H9 (cell line): ENCODE results near the gene WDR91. TPM values are rescaled to one million over a fixed set of nuclear protein-coding genes. Genes with fewer than 3 reads are reported as not detected.

Experiments used
- DNase-seq: peaks from one replicate; pipeline ENCODE4 v3.0.0-alpha.2; 2017
- H2AFZ ChIP-seq: one replicate; pipeline ENCODE4 v1.6.1; 2013; ENCODE audit warnings: mild to moderate bottlenecking, low read length, control low read depth, moderate library complexity
- H2AK5ac ChIP-seq: 2 replicates; pipeline ENCODE4 v1.6.1; 2013; ENCODE audit warnings: low read length, control low read depth, mixed read lengths; ENCODE audit not compliant: insufficient read length
- H2BK120ac ChIP-seq: one replicate; pipeline ENCODE4 v1.6.1; 2013; ENCODE audit warnings: low read depth, mild to moderate bottlenecking, low read length, control low read depth, inconsistent platforms; ENCODE audit not compliant: poor library complexity, severe bottlenecking
- H2BK12ac ChIP-seq: 2 replicates; pipeline ENCODE4 v1.6.1; 2013; ENCODE audit warnings: low read length, control low read depth, mixed read lengths, low read depth; ENCODE audit not compliant: insufficient read length
- H2BK15ac ChIP-seq: 2 replicates; pipeline ENCODE4 v1.6.1; 2013; ENCODE audit warnings: low read depth, low read length, control low read depth
- H2BK20ac ChIP-seq: one replicate; pipeline ENCODE4 v1.6.1; 2013; ENCODE audit warnings: low read depth, mild to moderate bottlenecking, low read length, control low read depth, inconsistent platforms; ENCODE audit not compliant: poor library complexity, severe bottlenecking
- H2BK5ac ChIP-seq: 2 replicates; pipeline ENCODE4 v1.6.1; 2013; ENCODE audit warnings: low read length, control low read depth, mixed read lengths; ENCODE audit not compliant: insufficient read length
- H3K14ac ChIP-seq: 2 replicates; pipeline ENCODE4 v1.6.1; 2013; ENCODE audit warnings: low read length, control low read depth; ENCODE audit not compliant: insufficient read depth
- H3K18ac ChIP-seq: 2 replicates; pipeline ENCODE4 v1.6.1; 2013; ENCODE audit warnings: low read depth, mild to moderate bottlenecking, mixed read lengths, low read length, control low read depth; ENCODE audit not compliant: insufficient read length
- H3K23ac ChIP-seq: 2 replicates; pipeline ENCODE4 v1.6.1; 2013; ENCODE audit warnings: low read length, control low read depth, mixed read lengths, low read depth; ENCODE audit not compliant: insufficient read length
- H3K23me2 ChIP-seq: 2 replicates; pipeline ENCODE4 v1.6.1; 2013; ENCODE audit warnings: low read depth, mild to moderate bottlenecking, mixed read lengths, low read length, control low read depth; ENCODE audit not compliant: insufficient read length, poor library complexity, severe bottlenecking
- H3K27ac ChIP-seq: 2 replicates; pipeline ENCODE4 v1.5.1; 2013; ENCODE audit warnings: low read length, control low read depth, mixed read lengths, low read depth; ENCODE audit not compliant: insufficient read length
- H3K27me3 ChIP-seq: 2 replicates; pipeline ENCODE4 v1.6.1; 2013; ENCODE audit warnings: low read length, control low read depth, inconsistent platforms; ENCODE audit not compliant: insufficient read depth
- H3K4ac ChIP-seq: 2 replicates; pipeline ENCODE4 v1.6.1; 2013; ENCODE audit warnings: low read depth, mild to moderate bottlenecking, control low read depth, inconsistent platforms, low read length, moderate library complexity
- H3K4me1 ChIP-seq: 2 replicates; pipeline ENCODE4 v1.6.1; 2013; ENCODE audit warnings: low read length, control low read depth, inconsistent platforms; ENCODE audit not compliant: insufficient read depth
- H3K4me2 ChIP-seq: 2 replicates; pipeline ENCODE4 v1.6.1; 2013; ENCODE audit warnings: low read length, control low read depth, mixed read lengths; ENCODE audit not compliant: insufficient read length, insufficient read depth
- H3K56ac ChIP-seq: 2 replicates; pipeline ENCODE4 v1.6.1; 2013; ENCODE audit warnings: low read depth, mild to moderate bottlenecking, mixed read lengths, low read length, control low read depth; ENCODE audit not compliant: insufficient read length
- H3K79me1 ChIP-seq: 2 replicates; pipeline ENCODE4 v1.6.1; 2013; ENCODE audit warnings: low read depth, mild to moderate bottlenecking, moderate library complexity, low read length, control low read depth, inconsistent platforms; ENCODE audit not compliant: insufficient read depth, poor library complexity, severe bottlenecking
- H3K79me2 ChIP-seq: 2 replicates; pipeline ENCODE4 v1.6.1; 2013; ENCODE audit warnings: low read length, control low read depth, inconsistent platforms; ENCODE audit not compliant: insufficient read depth
- H3K9ac ChIP-seq: 2 replicates; pipeline ENCODE4 v1.6.1; 2013; ENCODE audit warnings: low read length, control low read depth, mixed read lengths; ENCODE audit not compliant: insufficient read length; ENCODE audit errors: extremely low read depth
- H3K9me3 ChIP-seq: one replicate; pipeline ENCODE4 v1.6.1; 2013; ENCODE audit warnings: low read depth, low read length, inconsistent platforms; ENCODE audit not compliant: control insufficient read depth
- H3T11ph ChIP-seq: one replicate; pipeline ENCODE4 v1.6.1; 2013; ENCODE audit warnings: mild to moderate bottlenecking, low read length, control low read depth, inconsistent platforms
- H4K20me1 ChIP-seq: one replicate; pipeline ENCODE4 v1.6.1; 2013; ENCODE audit not compliant: control insufficient read depth, insufficient read length, insufficient read depth
- H4K5ac ChIP-seq: 2 replicates; pipeline ENCODE4 v1.6.1; 2013; ENCODE audit warnings: low read depth, mild to moderate bottlenecking, mixed read lengths, low read length, control low read depth; ENCODE audit not compliant: insufficient read length
- H4K8ac ChIP-seq: replicated peaks from 2 replicates; pipeline ENCODE4 v1.6.1; 2013; ENCODE audit warnings: low read length, control low read depth, mixed read lengths, low read depth; ENCODE audit not compliant: insufficient read length
- H4K91ac ChIP-seq: 2 replicates; pipeline ENCODE4 v1.6.1; 2013; ENCODE audit warnings: low read depth, mild to moderate bottlenecking, moderate library complexity, mixed read lengths, low read length, control low read depth; ENCODE audit not compliant: insufficient read length
- H3K27ac Mint-ChIP-seq, 3 experiments: 2 replicates in 2 of 3; 3 replicates in 1 of 3; pipeline ENCODE4 v1.8.0; 2020 to 2021; ENCODE audit warnings: mixed read lengths in 3 of 3, mild to moderate bottlenecking in 1 of 3, moderate library complexity in 1 of 3
- H3K27me3 Mint-ChIP-seq: 2 replicates; pipeline ENCODE4 v1.8.0; 2021; ENCODE audit warnings: low read depth, mild to moderate bottlenecking, moderate library complexity, mixed read lengths
- H3K36me3 Mint-ChIP-seq, 3 experiments: 2 replicates in 2 of 3; 3 replicates in 1 of 3; pipeline ENCODE4 v1.8.0; 2020 to 2021; ENCODE audit warnings: low read depth in 3 of 3, mixed read lengths in 3 of 3; ENCODE audit not compliant: insufficient read depth in 1 of 3
- H3K4me1 Mint-ChIP-seq, 2 experiments: 2 replicates each; pipeline ENCODE4 v1.8.0; 2020; ENCODE audit warnings: mixed read lengths in 2 of 2
- H3K4me3 Mint-ChIP-seq, 2 experiments: 2 replicates in 1 of 2; 3 replicates in 1 of 2; pipeline ENCODE4 v1.8.0; 2020 to 2021; ENCODE audit warnings: mild to moderate bottlenecking in 2 of 2, mixed read lengths in 2 of 2, moderate library complexity in 1 of 2
- H3K9me3 Mint-ChIP-seq, 2 experiments: 2 replicates in 1 of 2; 3 replicates in 1 of 2; pipeline ENCODE4 v1.8.0; 2020; ENCODE audit warnings: mild to moderate bottlenecking in 2 of 2, mixed read lengths in 2 of 2, moderate library complexity in 1 of 2
- CTCF ChIP-seq: fragments of 200-600 bp; sonication (generic); conservative IDR thresholded peaks from 3 replicates; pipeline ENCODE4 v1.8.0; 2021; ENCODE audit warnings: antibody characterized with exemption, mild to moderate bottlenecking
- WGBS: extraction: QIAGEN DNeasy Blood & Tissue Kit; methylation state at CpG from one replicate; pipeline ENCODE4 v1.1.7; 2013; ENCODE audit warnings: missing lambda C conversion rate, low lambda C conversion rate, mixed read lengths; ENCODE audit not compliant: insufficient read length; ENCODE audit errors: extremely low coverage; 5-methylcytosine and 5-hydroxymethylcytosine counted together
- total RNA-seq: library from RNA; stranded (reverse); gene quantifications from 2 replicates; pipeline ENCODE4 v1.2.1, GENCODE V29; 2021

The WDR91 gene
- total RNA-seq, 1 experiment from 2014 or later = 9.4 TPM

DNA sequence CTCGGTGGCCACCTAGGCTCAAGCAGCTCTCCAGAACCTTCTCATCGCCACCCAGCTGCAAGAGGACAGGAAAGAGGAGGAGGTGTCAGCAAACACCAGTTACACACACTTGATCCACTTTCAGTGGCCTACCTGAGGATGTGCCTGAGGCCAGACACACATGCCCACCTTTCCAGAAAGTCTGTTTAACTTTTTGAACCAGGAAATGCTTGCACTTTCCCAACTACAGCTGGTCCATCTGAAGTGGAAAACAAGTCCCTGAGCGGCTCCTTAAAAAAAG is 25.1 kb downstream of the WDR91 start:
- Histone ChIP-seq H3K23ac (no peak overlapping the region), H2AK5ac (no peak overlapping the region), H3K27me3 (no peaks in the 10 kb centered on the region), H3K9ac (no peak overlapping the region), H3K27ac (no peak overlapping the region), H3K9me3 (peaks cover 13% of the 10 kb centered on the region), H3T11ph (no peak overlapping the region), H3K56ac (no peak overlapping the region), H2AFZ (no peak overlapping the region), H2BK12ac (no peak overlapping the region), H3K23me2 (no peaks in the 10 kb centered on the region), H4K8ac (no peak overlapping the region), H4K91ac (no peak overlapping the region), H3K14ac (no peak overlapping the region), H3K4ac (no peak overlapping the region), H2BK15ac (no peak overlapping the region), H3K18ac (no peak overlapping the region), H3K79me1 (no peaks in the 10 kb centered on the region), H2BK120ac (no peak overlapping the region), H3K4me1 (no peaks in the 10 kb centered on the region), H3K79me2 (no peaks in the 10 kb centered on the region), H3K4me2 (no peak overlapping the region), H2BK20ac (no peak overlapping the region), H4K5ac (no peak overlapping the region), H4K20me1 (no peaks in the 10 kb centered on the region), H2BK5ac (no peak overlapping the region)
- no peaks in the 10 kb centered on the region for H3K4me1 Mint-ChIP-seq
- no peak for DNase-seq
- peaks cover 18% of the 10 kb centered on the region in 2 experiments for H3K9me3 Mint-ChIP-seq
- H3K27me3 Mint-ChIP-seq = no peaks in the 10 kb centered on the region
- TF ChIP-seq CTCF = no peak
- H3K27ac Mint-ChIP-seq = no peak overlapping the region
- peaks cover 21 to 78% (median 55%) of the 10 kb centered on the region in 3 experiments for H3K36me3 Mint-ChIP-seq
- WGBS = no CpG with 5 or more reads among the region's 3 CpGs
- H3K4me3 Mint-ChIP-seq = no peak overlapping the region
